SK-N-SH treated with all-trans-retinoic acid at 6 μM for 48 hours (cell line): ENCODE measurements around the gene COL4A2.

Experiments
- ATAC-seq: fragments of 200-7000 bp; cut with Tn5 transposase; 3 replicates; pipeline ENCODE4 v1.9.1; 2020; ENCODE audit warnings: mild to moderate bottlenecking, moderate library complexity
- ARNTL ChIP-seq: fragments of 450-650 bp; formaldehyde crosslinking; IDR thresholded peaks from 2 replicates; pipeline ENCODE4 v1.5.0; 2020; ENCODE audit warnings: low read depth, mild to moderate bottlenecking, moderate library complexity, borderline replicate concordance
- CREB5 ChIP-seq: fragments of 250-450 bp; sonication (Bioruptor Pico); IDR thresholded peaks from 2 replicates; pipeline ENCODE4 v1.5.1; 2020; ENCODE audit warnings: low read depth, mild to moderate bottlenecking, moderate library complexity
- CSRNP3 ChIP-seq: fragments of 250-450 bp; sonication (Bioruptor Pico); IDR thresholded peaks from 2 replicates; pipeline ENCODE4 v1.5.1; 2021; ENCODE audit warnings: mild to moderate bottlenecking, moderate library complexity
- GLIS3 ChIP-seq: fragments of 250-450 bp; sonication (Bioruptor Pico); IDR thresholded peaks from 2 replicates; pipeline ENCODE4 v1.5.0; 2020; ENCODE audit warnings: mild to moderate bottlenecking, moderate library complexity
- ISL1 ChIP-seq: fragments of 250-450 bp; sonication (Bioruptor Pico); IDR thresholded peaks from 2 replicates; pipeline ENCODE4 v2.1.2; 2022; ENCODE audit warnings: mild to moderate bottlenecking, moderate library complexity
- PATZ1 ChIP-seq: fragments of 250-450 bp; sonication (Bioruptor Pico); IDR thresholded peaks from 2 replicates; pipeline ENCODE4 v1.8.0; 2020; ENCODE audit warnings: mild to moderate bottlenecking, moderate library complexity, borderline replicate concordance
- POU6F1 ChIP-seq: fragments of 250-450 bp; sonication (Bioruptor Pico); IDR thresholded peaks from 2 replicates; pipeline ENCODE4 v1.8.0; 2021; ENCODE audit warnings: low read depth, mild to moderate bottlenecking, moderate library complexity, borderline replicate concordance
- PPARA ChIP-seq: fragments of 250-450 bp; sonication (Bioruptor Pico); IDR thresholded peaks from 2 replicates; pipeline ENCODE4 v1.5.0; 2020; ENCODE audit warnings: mild to moderate bottlenecking, borderline replicate concordance
- RARB ChIP-seq: fragments of 250-450 bp; sonication (Bioruptor Pico); IDR thresholded peaks from 2 replicates; pipeline ENCODE4 v1.8.0; 2021; ENCODE audit warnings: mild to moderate bottlenecking, moderate library complexity
- SNAI2 ChIP-seq: fragments of 250-450 bp; sonication (Bioruptor Pico); IDR thresholded peaks from 2 replicates; pipeline ENCODE4 v1.5.0; 2020; ENCODE audit warnings: mild to moderate bottlenecking, moderate library complexity
- TCF4 ChIP-seq: fragments of 250-450 bp; sonication (Bioruptor Pico); IDR thresholded peaks from 2 replicates; pipeline ENCODE4 v1.8.0; 2021; ENCODE audit warnings: mild to moderate bottlenecking, moderate library complexity, borderline replicate concordance
- TOX ChIP-seq: fragments of 250-450 bp; sonication (Bioruptor Pico); IDR thresholded peaks from 2 replicates; pipeline ENCODE4 v1.8.0; 2021; ENCODE audit warnings: mild to moderate bottlenecking, moderate library complexity, borderline replicate concordance
- TSHZ2 ChIP-seq: fragments of 250-450 bp; sonication (Bioruptor Pico); IDR thresholded peaks from 2 replicates; pipeline ENCODE4 v1.5.0; 2020; ENCODE audit warnings: mild to moderate bottlenecking, moderate library complexity
- ZFP30 ChIP-seq: fragments of 450-650 bp; formaldehyde crosslinking; IDR thresholded peaks from 2 replicates; pipeline ENCODE4 v1.5.0; 2022; ENCODE audit warnings: mild to moderate bottlenecking, moderate library complexity

Gene COL4A2

GRCh38 chr13:110365876-110366275 is 58.8 kb downstream of the COL4A2 start (continued):
- no peak for TF ChIP-seq CREB5 (CRISPR knock-in tag)
- TF ChIP-seq TSHZ2 (CRISPR knock-in tag) = no peak
- no peak for TF ChIP-seq PPARA (CRISPR knock-in tag)
- TF ChIP-seq PATZ1 (CRISPR knock-in tag) = no peak

GRCh38 chr13:110366733-110367132 is 59.6 kb downstream of the COL4A2 start:
- no peak for ATAC-seq
- TF ChIP-seq POU6F1 (CRISPR knock-in tag) = no peak
- no peak for TF ChIP-seq CSRNP3 (CRISPR knock-in tag)
- TF ChIP-seq ARNTL (CRISPR knock-in tag) = no peak
- TF ChIP-seq TCF4 (CRISPR knock-in tag) = no peak
- no peak for TF ChIP-seq ISL1 (CRISPR knock-in tag)
- TF ChIP-seq TOX = no peak

- no peak for ATAC-seq
- no peak for TF ChIP-seq PPARA (CRISPR knock-in tag)
- TF ChIP-seq CREB5 (CRISPR knock-in tag) = no peak
- TF ChIP-seq POU6F1 (CRISPR knock-in tag) = no peak
- TF ChIP-seq CSRNP3 (CRISPR knock-in tag) = no peak
- no peak for TF ChIP-seq SNAI2 (CRISPR knock-in tag)
- TF ChIP-seq ARNTL (CRISPR knock-in tag) = no peak
- no peak for TF ChIP-seq ZFP30 (CRISPR knock-in tag)
- no peak for TF ChIP-seq ISL1 (CRISPR knock-in tag)
- no peak for TF ChIP-seq RARB (CRISPR knock-in tag)
- no peak for TF ChIP-seq PATZ1 (CRISPR knock-in tag)
- TF ChIP-seq GLIS3 = no peak
Measured at GRCh38 chr13:110367620-110368019, 60.5 kb downstream of the COL4A2 start.
